ENCODE data around the gene RBM8A. TPM values are rescaled to one million over a fixed set of nuclear protein-coding genes. Genes with fewer than 3 reads are reported as not detected.

Gene RBM8A
- total and polyA plus RNA-seq, 4 donors: 48.8 to 66.2 (median 57.5) TPM

- Histone ChIP-seq H3K9ac (ENCODE audit: low read depth in 1 of 2, low read length in 2 of 2) (no peak overlapping the region), H3K36me3 (ENCODE audit: control insufficient read depth in 4 of 4, insufficient read depth in 3 of 4, low read depth in 1 of 4, low read length in 3 of 4) (no peaks in the 10 kb centered on the region), H3K27ac (ENCODE audit: low read depth in 1 of 2, low read length in 2 of 2) (no peak overlapping the region), H3K9me3 (ENCODE audit: control insufficient read depth in 4 of 4, low read length in 3 of 4) (no peaks in the 10 kb centered on the region), H3K4me1 (ENCODE audit: control insufficient read depth in 4 of 4, insufficient read depth in 4 of 4, low read length in 3 of 4) (no peaks in the 10 kb centered on the region), H3K27me3 (ENCODE audit: control insufficient read depth in 4 of 4, insufficient read depth in 4 of 4, low read length in 3 of 4) (peaks cover 0 to 5% (median 0%) of the 10 kb centered on the region in 4 donors), H3K4me3 (ENCODE audit: low read depth in 1 of 3, low read length in 3 of 3) (no peak overlapping the region)
- TF ChIP-seq EGR1 (IDR thresholded peaks at IDR 0.05; ENCODE audit: low read depth in 2 of 2) (no peak), HNF4A (conservative IDR thresholded peaks at IDR 0.05) (no peak), TAF1 (conservative IDR thresholded peaks at IDR 0.05) (no peak), REST (IDR thresholded peaks at IDR 0.05) (no peak), HNF4G (IDR thresholded peaks at IDR 0.05) (no peak), RXRA (IDR thresholded peaks at IDR 0.05) (no peak), YY1 (IDR thresholded peaks at IDR 0.05) (no peak), RAD21 (IDR thresholded peaks at IDR 0.05) (no peak), CTCF (IDR thresholded peaks at IDR 0.05; ENCODE audit: low read depth, low read length, missing input control) (no peak), FOXA1 (IDR thresholded peaks at IDR 0.05) (no peak), MAX (IDR thresholded peaks at IDR 0.05) (no peak), FOXA2 (IDR thresholded peaks at IDR 0.05) (no peak), SP1 (IDR thresholded peaks at IDR 0.05) (no peak), JUND (IDR thresholded peaks at IDR 0.05) (no peak), GABPA (IDR thresholded peaks at IDR 0.05 in 1 of 2, conservative IDR thresholded peaks at IDR 0.05 in 1 of 2) (no peak), ATF3 (IDR thresholded peaks at IDR 0.05) (no peak), ZBTB33 (IDR thresholded peaks at IDR 0.05) (no peak), NR2F2 (IDR thresholded peaks at IDR 0.05) (no peak)
- DNase-seq (ENCODE audit: low spot score): no peak
- WGBS: 81% methylated on average over 5 of the region's 5 CpGs
Observed at GRCh38 chr1:145879775-145880174, 47.5 kb downstream of the RBM8A start.
